Measurements from ENCODE around the gene GINS3. TPM values are rescaled to one million over a fixed set of nuclear protein-coding genes. Genes with fewer than 3 reads are reported as not detected.
A peak's percentile ranks its signal among the peaks of the same experiment; 100 is the strongest.
"Not testable (repeated sequence)": the region's sequence is repeated elsewhere in the genome, so short reads cannot be mapped to it uniquely, and the experiment has no call there.

Gene GINS3
- total RNA-seq, 2 donors from 2014 or later = 2.6 to 3.6 TPM

DNA sequence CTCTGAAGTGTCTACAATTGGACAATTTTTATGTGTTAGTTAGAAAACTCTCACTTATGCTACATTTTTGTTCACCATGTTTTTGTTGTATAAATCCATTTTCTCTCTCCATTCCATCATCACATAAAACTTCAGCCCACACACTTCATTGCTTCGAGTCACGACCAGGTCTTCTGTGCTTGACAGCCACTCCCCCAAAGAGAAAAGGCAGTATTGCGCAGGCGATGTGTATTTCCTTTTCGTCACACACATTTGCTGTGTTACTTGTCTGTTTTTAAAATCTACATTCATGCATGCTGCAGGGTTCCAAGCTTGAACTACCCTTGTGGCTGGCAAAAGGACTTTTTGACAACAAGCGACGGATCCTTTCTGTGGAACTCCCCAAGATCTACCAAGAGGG, 10.5 kb downstream of the GINS3 start:
- TF ChIP-seq, protein P1, sequence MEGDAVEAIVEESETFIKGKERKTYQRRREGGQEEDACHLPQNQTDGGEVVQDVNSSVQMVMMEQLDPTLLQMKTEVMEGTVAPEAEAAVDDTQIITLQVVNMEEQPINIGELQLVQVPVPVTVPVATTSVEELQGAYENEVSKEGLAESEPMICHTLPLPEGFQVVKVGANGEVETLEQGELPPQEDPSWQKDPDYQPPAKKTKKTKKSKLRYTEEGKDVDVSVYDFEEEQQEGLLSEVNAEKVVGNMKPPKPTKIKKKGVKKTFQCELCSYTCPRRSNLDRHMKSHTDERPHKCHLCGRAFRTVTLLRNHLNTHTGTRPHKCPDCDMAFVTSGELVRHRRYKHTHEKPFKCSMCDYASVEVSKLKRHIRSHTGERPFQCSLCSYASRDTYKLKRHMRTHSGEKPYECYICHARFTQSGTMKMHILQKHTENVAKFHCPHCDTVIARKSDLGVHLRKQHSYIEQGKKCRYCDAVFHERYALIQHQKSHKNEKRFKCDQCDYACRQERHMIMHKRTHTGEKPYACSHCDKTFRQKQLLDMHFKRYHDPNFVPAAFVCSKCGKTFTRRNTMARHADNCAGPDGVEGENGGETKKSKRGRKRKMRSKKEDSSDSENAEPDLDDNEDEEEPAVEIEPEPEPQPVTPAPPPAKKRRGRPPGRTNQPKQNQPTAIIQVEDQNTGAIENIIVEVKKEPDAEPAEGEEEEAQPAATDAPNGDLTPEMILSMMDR (IDR thresholded peaks at IDR 0.05) = no peak
- H3K36me3 ChIP-seq (replicated peaks in 1 of 2; ENCODE audit: insufficient read depth in 1 of 2, low read depth in 2 of 2) = no peaks in the 10 kb centered on the region
- no peaks in the 10 kb centered on the region for H3K9me3 ChIP-seq
- WGBS, 2 donors = 91 to 94% methylated on average over 7 of the region's 7 CpGs
- no peaks in the 10 kb centered on the region for H3K27me3 ChIP-seq
- no peak for DNase-seq
- H3K27ac ChIP-seq = no peak overlapping the region
- H3K4me3 ChIP-seq = no peak overlapping the region
- ATAC-seq = no peak
- H3K4me1 ChIP-seq = no peaks in the 10 kb centered on the region
- intact Hi-C loops (cut with DNase I) = no loop called here

DNA sequence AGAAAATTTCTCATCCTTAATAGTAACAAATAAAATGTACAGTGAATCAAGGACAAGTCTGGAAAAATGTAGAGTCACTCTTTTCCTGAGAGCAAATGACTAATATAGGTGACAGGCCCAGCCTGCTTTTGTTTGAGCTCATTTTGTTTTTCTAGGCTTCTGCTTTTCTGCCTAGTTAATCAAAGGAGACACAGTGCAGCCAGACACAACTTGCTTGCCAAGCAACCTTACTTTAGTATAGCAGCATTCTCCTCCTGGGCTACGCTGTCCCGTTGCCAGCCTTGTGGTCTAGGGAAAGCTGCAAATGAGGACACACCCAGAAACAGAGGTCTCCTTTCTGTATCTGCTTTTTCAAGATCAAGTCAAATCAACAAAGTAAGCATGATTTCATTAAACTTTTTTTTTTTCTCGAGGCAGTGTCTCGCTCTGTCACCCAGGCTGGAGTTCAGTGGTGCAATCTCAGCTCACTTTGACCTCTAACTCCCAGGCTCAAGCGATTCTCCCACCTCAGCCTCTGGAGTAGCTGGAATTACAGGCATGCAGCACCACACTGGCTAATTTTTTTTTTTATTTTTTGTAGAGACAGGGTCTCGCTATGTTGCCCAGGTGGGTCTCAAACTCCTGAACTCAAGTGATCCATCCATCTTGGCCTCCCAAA, 17.2 kb downstream of the GINS3 start:
- WGBS, 2 donors = 75 to 81% methylated on average over 6 of the region's 6 CpGs
- DNase-seq = peak in 1 of 4 donors; percentile 17

DNA sequence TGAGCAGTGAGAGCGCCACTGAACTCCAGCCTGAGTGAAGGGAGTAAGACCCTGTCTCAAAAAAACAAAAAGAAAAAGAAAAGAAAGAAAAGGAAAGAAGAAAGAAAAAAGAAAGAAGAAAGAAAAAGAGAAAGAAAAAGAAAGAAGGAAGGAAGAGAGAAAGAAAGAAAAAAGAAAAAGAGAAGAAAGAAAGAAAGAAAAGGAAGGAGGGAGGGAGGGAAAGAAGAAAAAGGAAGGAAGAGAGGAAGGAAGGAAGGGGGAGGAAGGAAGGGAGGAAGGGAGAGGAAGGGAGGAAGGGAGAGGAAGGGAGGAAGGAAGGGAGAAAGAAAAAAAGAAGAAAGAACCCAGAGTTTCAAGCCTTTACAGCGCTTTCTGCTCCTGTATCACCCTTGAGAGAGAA, 19.1 kb downstream of the GINS3 start:
- Histone ChIP-seq H3K27ac (no peak overlapping the region), H3K36me3 (replicated peaks in 1 of 2; ENCODE audit: insufficient read depth in 1 of 2, low read depth in 2 of 2) (no peaks in the 10 kb centered on the region), H3K9me3 (no peaks in the 10 kb centered on the region), H3K4me1 (no peaks in the 10 kb centered on the region), H3K4me3 (no peak overlapping the region), H3K27me3 (no peaks in the 10 kb centered on the region)
- no peak for ATAC-seq
- TF ChIP-seq POLR2A (IDR thresholded peaks at IDR 0.05) = no peak
- TF ChIP-seq, protein P1 (IDR thresholded peaks at IDR 0.05) = no peak
- intact Hi-C loops (cut with DNase I) = no loop called here
- 96 to 100% methylated on average over 1 to 2 of the region's 2 CpGs for WGBS, 2 donors
- DNase-seq = no peak

More for the DNA sequence above, 17.2 kb downstream of the GINS3 start:
- TF ChIP-seq, protein P1 (IDR thresholded peaks at IDR 0.05) = no peak
- TF ChIP-seq POLR2A (IDR thresholded peaks at IDR 0.05) = no peak
- Histone ChIP-seq H3K36me3 (replicated peaks in 1 of 2; ENCODE audit: insufficient read depth in 1 of 2, low read depth in 2 of 2) (no peaks in the 10 kb centered on the region), H3K9me3 (no peaks in the 10 kb centered on the region), H3K4me1 (no peaks in the 10 kb centered on the region), H3K27ac (no peak overlapping the region), H3K27me3 (no peaks in the 10 kb centered on the region), H3K4me3 (no peak overlapping the region)
- intact Hi-C loops (cut with DNase I) = no loop called here
- no peak for ATAC-seq

DNA sequence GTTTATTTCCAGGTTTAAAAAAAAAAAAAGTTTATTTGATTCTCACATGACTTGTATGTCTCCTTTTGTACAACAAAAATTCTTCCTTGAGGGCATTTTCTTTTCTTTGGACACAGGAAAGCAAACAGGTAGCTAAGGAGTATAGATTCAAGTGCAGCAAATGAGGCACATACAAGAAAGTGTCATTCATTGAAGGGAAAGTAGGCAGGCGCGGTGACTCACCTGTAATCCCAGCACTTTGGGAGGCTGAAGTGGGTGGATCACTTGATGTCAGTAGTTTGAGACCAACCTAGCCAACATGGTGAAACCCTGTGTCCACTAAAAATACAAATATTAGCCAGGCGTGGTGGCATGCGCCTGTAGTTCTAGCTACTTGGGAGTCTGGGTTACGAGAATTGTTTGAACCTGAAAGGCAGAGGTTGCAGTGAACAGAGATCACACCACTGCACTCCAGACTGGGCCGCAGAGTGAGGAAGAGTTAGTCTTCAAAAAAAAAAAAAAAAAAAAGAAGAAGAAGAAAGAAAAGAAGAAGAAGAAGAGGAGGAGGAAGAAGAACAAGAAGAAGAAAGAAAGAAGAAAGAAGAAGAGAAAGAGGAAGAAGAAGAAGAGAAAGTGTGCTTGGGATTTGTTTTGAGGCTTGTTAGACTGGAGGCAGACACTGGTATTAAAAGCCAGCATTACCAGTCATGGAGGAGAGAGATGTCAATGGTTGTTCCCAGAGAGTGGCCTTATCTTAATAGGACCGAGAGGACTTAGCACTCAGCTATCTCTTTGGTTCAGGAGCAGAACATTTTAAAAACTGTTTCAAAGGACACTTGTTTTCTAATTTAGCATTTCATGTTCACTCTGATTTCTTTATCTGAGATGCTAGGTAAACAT, 19.7 kb downstream of the GINS3 start:
- DNase-seq = no peak
- intact Hi-C loops (cut with DNase I) = no loop called here

DNA sequence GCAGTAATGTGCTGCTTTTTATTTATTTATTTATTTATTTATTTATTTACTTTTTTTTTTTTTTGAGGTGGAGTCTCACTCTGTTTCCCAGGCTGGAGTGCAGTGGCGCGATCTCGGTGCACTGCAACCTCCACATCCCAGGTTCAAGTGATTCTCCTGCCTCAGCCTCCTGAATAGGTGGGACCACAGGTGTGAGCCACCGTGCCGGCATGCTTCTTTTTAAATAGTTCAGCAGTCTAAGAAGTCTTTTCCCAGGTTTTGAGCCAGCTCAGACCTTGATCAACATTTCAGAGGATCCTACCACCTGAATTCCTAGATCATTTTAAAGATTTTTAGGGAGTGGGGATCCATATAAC, 20.3 kb downstream of the GINS3 start:
- WGBS, 2 donors = 86 to 96% methylated on average over 5 of the region's 5 CpGs
- H3K27me3 ChIP-seq; DNase-seq; H3K9me3 ChIP-seq; H3K4me3 ChIP-seq; H3K27ac ChIP-seq; H3K36me3 ChIP-seq (replicated peaks in 1 of 2; ENCODE audit: insufficient read depth in 1 of 2, low read depth in 2 of 2); ATAC-seq; intact Hi-C loops (cut with DNase I); H3K4me1 ChIP-seq: not testable (repeated sequence)

More for the DNA sequence above, 19.7 kb downstream of the GINS3 start:
- no peaks in the 10 kb centered on the region for H3K9me3 ChIP-seq
- WGBS, 2 donors = 78 to 80% methylated on average over 7 of the region's 7 CpGs
- no peak for ATAC-seq
- no peaks in the 10 kb centered on the region for H3K27me3 ChIP-seq
- H3K27ac ChIP-seq = no peak overlapping the region
- TF ChIP-seq, protein P1 (IDR thresholded peaks at IDR 0.05) = no peak
- TF ChIP-seq POLR2A (IDR thresholded peaks at IDR 0.05) = no peak
- no peaks in the 10 kb centered on the region for H3K4me1 ChIP-seq
- no peak overlapping the region for H3K4me3 ChIP-seq
- H3K36me3 ChIP-seq (replicated peaks in 1 of 2; ENCODE audit: insufficient read depth in 1 of 2, low read depth in 2 of 2) = no peaks in the 10 kb centered on the region
